Esophagus squamous epithelium (tissue), 5 donors: ENCODE measurements around the gene FBXL7. TPM values are rescaled to one million over a fixed set of nuclear protein-coding genes. Genes with fewer than 3 reads are reported as not detected.
A peak's percentile ranks its signal among the peaks of the same experiment; 100 is the strongest.

Experiments used
- DNase-seq: peaks from one replicate; lab custom pipeline; 2025; lab: John Stamatoyannopoulos, UW
- H3K27ac ChIP-seq, 4 donors: fragments of 200-600 bp; sonication (generic); one replicate each; pipeline ENCODE4 v1.5.1; 2016 to 2019; ENCODE audit warnings: mild to moderate bottlenecking in 1 of 4
- H3K27me3 ChIP-seq, 4 donors: fragments of 200-600 bp; sonication (generic); 1 replicate in 3 of 4; 2 replicates in 1 of 4; pipeline versions ENCODE4 v1.5.1 to v1.6.0; 2017 to 2021; ENCODE audit warnings: antibody characterized with exemption in 1 of 4
- H3K36me3 ChIP-seq, 3 donors: fragments of 200-600 bp; sonication (generic); one replicate each; pipeline ENCODE4 v1.5.1; 2016 to 2019
- H3K4me1 ChIP-seq, 3 donors: fragments of 200-600 bp; sonication (generic); one replicate each; pipeline ENCODE4 v1.5.1; 2017 to 2019
- H3K4me3 ChIP-seq, 4 donors: fragments of 200-600 bp; sonication (generic); 1 replicate in 3 of 4; 2 replicates in 1 of 4; pipeline ENCODE4 v1.5.1; 2016 to 2019; ENCODE audit warnings: mild to moderate bottlenecking in 2 of 4, moderate library complexity in 1 of 4
- H3K9me3 ChIP-seq, 3 donors: fragments of 200-600 bp; sonication (generic); one replicate each; pipeline ENCODE4 v1.5.1; 2016 to 2019
- CTCF ChIP-seq, 6 experiments: fragments of 450-650 bp in 4 of 6; fragments of 200-600 bp in 2 of 6; sonication (generic) in 2 of 6; IDR thresholded peaks; one replicate each; pipeline ENCODE4 v1.5.1; 2016 to 2019; ENCODE audit warnings: antibody characterized with exemption in 6 of 6, mild to moderate bottlenecking in 4 of 6, moderate library complexity in 4 of 6
- POLR2A ChIP-seq, 4 donors: fragments of 450-650 bp; IDR thresholded peaks; one replicate each; pipeline ENCODE4 v1.6.1; 2017; ENCODE audit warnings: antibody characterized with exemption in 4 of 4, mild to moderate bottlenecking in 4 of 4, moderate library complexity in 3 of 4
- WGBS, 2 donors: methylation state at CpG; one replicate each; pipeline ENCODE4 v1.1.5; 2018; 5-methylcytosine and 5-hydroxymethylcytosine counted together
- intact Hi-C: fragments of 100-400 bp; cut with DNase I; formaldehyde crosslinking; loops from one replicate; pipeline ENCODE4 v1.15.0; 2022
- total RNA-seq, 4 donors: library from RNA; depleted of rRNA; stranded (reverse); fragments of >200 nt; gene quantifications; one replicate each; pipeline ENCODE4 v1.1.0, GENCODE V29; 2016
- donor health status: DM: yes; HTN: yes; CAD: no.

The FBXL7 gene
- total RNA-seq, 4 donors from 2014 or later: 0.68 to 15.1 (median 2.8) TPM

GRCh38 chr5:15554542-15554941 lies 54.6 kb downstream of the FBXL7 start:
- Histone ChIP-seq H3K9me3 (no peaks in the 10 kb centered on the region), H3K4me1 (peaks cover 4 to 43% (median 11%) of the 10 kb centered on the region in 3 donors)
- WGBS, 2 donors: 71 to 81% methylated on average over 1 of the region's 1 CpG

GRCh38 chr5:15555176-15555575 lies 55.2 kb downstream of the FBXL7 start:
- Histone ChIP-seq H3K27ac (no peak overlapping the region), H3K9me3 (no peaks in the 10 kb centered on the region), H3K27me3 (no peaks in the 10 kb centered on the region), H3K4me3 (no peak overlapping the region), H3K36me3 (no peaks in the 10 kb centered on the region), H3K4me1 (peaks cover 1 to 37% (median 9%) of the 10 kb centered on the region in 3 donors)
- 91 to 96% methylated on average over 5 of the region's 5 CpGs for WGBS, 2 donors
- DNase-seq: no peak
- intact Hi-C loops: no loop called here
- TF ChIP-seq CTCF (IDR thresholded peaks at IDR 0.05) (no peak), POLR2A (IDR thresholded peaks at IDR 0.05) (no peak)

More at GRCh38 chr5:15554542-15554941, 54.6 kb downstream of the FBXL7 start:
- H3K27ac ChIP-seq: no peak overlapping the region
- H3K36me3 ChIP-seq: no peaks in the 10 kb centered on the region
- intact Hi-C loops: no loop called here
- no peak overlapping the region for H3K4me3 ChIP-seq
- H3K27me3 ChIP-seq: no peaks in the 10 kb centered on the region
- DNase-seq: no peak
- TF ChIP-seq CTCF (IDR thresholded peaks at IDR 0.05) (no peak), POLR2A (IDR thresholded peaks at IDR 0.05) (no peak)

DNA sequence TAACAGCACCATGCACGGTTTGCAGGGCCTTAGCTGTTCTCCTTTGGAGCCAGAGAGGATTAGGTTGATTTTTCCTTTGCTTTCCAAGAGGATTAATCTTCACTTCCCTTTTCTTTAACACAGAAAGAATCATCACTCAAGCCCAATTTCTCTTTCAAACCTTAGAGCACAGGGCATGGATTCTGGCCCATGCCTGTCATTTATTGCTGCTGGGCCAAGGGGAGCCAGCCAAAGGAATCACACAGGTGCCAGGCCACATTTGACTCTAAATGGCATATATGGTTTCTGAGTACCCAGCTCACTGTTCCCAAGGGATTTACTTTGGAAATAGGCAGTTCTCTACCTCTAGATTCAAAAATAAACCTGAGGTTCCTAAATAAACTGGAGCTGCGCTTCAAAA lies 58.3 kb downstream of the FBXL7 start:
- intact Hi-C loops: no loop called here
- 40 to 53% methylated on average over 2 of the region's 2 CpGs for WGBS, 2 donors
- Histone ChIP-seq H3K9me3 (peaks cover 0 to 6% (median 0%) of the 10 kb centered on the region in 3 donors), H3K27ac (peak overlapping the region in 1 of 4 donors; percentile 25), H3K27me3 (no peaks in the 10 kb centered on the region), H3K4me1 (peaks cover 0 to 21% (median 0%) of the 10 kb centered on the region in 3 donors), H3K4me3 (no peak overlapping the region), H3K36me3 (no peaks in the 10 kb centered on the region)
- DNase-seq: no peak
- TF ChIP-seq POLR2A (IDR thresholded peaks at IDR 0.05) (no peak), CTCF (IDR thresholded peaks at IDR 0.05) (no peak)

DNA sequence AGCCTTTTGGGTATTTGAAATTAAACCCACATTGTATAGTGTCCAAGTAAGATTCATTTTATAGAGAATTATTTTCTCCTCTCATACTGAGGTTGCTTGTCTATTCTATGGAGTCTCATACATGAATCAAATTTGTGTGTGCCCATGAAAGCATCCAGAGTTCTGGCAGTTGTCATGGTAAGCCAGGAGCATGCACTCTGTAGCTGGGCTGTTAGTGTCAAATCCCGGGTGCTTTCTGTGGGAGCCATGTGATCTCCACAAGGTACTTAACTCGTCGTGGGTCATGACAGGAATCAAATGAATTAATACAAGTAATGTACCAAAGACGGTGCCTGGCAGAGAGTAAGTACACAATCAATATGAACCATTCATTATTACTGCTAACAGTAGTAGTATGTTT lies 58.7 kb downstream of the FBXL7 start:
- DNase-seq: no peak
- WGBS, 2 donors: 53 to 55% methylated on average over 4 of the region's 4 CpGs
- peaks cover 0 to 6% (median 0%) of the 10 kb centered on the region in 3 donors for H3K9me3 ChIP-seq
- intact Hi-C loops: no loop called here
- H3K27ac ChIP-seq: peak overlapping the region in 1 of 4 donors; percentile 25
- TF ChIP-seq POLR2A (IDR thresholded peaks at IDR 0.05) (no peak), CTCF (IDR thresholded peaks at IDR 0.05) (no peak)
- H3K36me3 ChIP-seq: no peaks in the 10 kb centered on the region
- no peak overlapping the region for H3K4me3 ChIP-seq
- H3K27me3 ChIP-seq: no peaks in the 10 kb centered on the region
- H3K4me1 ChIP-seq: peaks cover 0 to 21% (median 0%) of the 10 kb centered on the region in 3 donors

DNA sequence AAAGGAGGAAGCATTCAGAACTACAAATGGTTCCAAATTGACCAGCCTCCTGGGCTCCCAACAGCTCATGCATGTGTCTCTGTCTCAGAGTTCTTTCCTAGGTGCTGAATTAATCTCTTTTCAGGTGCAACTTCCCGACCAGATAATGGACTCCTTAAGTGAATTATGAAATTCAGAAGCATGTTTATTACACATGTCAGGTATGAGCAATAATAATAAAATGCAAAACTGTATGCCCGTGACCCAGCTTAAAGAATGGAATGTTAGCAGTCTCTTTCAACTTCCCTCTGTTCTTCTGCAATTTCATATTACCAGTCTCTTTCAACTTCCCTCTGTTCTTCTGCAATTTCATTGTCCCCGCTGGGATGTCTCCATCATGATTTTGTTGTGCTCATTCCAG lies 60.4 kb downstream of the FBXL7 start:
- Histone ChIP-seq H3K4me3 (no peak overlapping the region), H3K36me3 (no peaks in the 10 kb centered on the region), H3K27ac (no peak overlapping the region), H3K9me3 (peaks cover 0 to 6% (median 0%) of the 10 kb centered on the region in 3 donors), H3K4me1 (peaks cover 0 to 21% (median 0%) of the 10 kb centered on the region in 3 donors), H3K27me3 (no peaks in the 10 kb centered on the region)
- no peak for DNase-seq
- no peak for TF ChIP-seq CTCF (IDR thresholded peaks at IDR 0.05)
- no peak for TF ChIP-seq POLR2A (IDR thresholded peaks at IDR 0.05)
- WGBS, 2 donors: 70 to 73% methylated on average over 3 of the region's 3 CpGs
- intact Hi-C loops: no loop called here
